Testis (tissue), 3 donors: ENCODE data around the gene TMEM242. TPM values are rescaled to one million over a fixed set of nuclear protein-coding genes. Genes with fewer than 3 reads are reported as not detected.

Experiments used
- DNase-seq: peaks from one replicate; pipeline ENCODE4 v3.0.0-alpha.2; 2019
- H3K27ac ChIP-seq, 2 donors: fragments of 200-600 bp; sonication (generic); one replicate each; pipeline ENCODE4 v1.5.1; 2019
- H3K27me3 ChIP-seq: fragments of 200-600 bp; sonication (generic); one replicate; pipeline ENCODE4 v1.5.1; 2019
- H3K36me3 ChIP-seq: fragments of 200-600 bp; sonication (generic); one replicate; pipeline ENCODE4 v1.5.1; 2017; ENCODE audit warnings: low read depth; ENCODE audit errors: missing control alignments
- H3K4me1 ChIP-seq: fragments of 200-600 bp; sonication (generic); one replicate; pipeline ENCODE4 v1.5.1; 2019
- H3K4me3 ChIP-seq, 2 donors: fragments of 200-600 bp; sonication (generic); one replicate each; pipeline ENCODE4 v1.5.1; 2017 to 2019
- H3K9me3 ChIP-seq: fragments of 200-600 bp; sonication (generic); one replicate; pipeline ENCODE4 v1.5.1; 2017
- CTCF ChIP-seq, 3 experiments: fragments of 450-650 bp in 2 of 3; fragments of 200-600 bp in 1 of 3; sonication (generic) in 1 of 3; IDR thresholded peaks; one replicate each; pipeline ENCODE4 v1.5.1; 2016 to 2019; ENCODE audit warnings: antibody characterized with exemption in 3 of 3, mild to moderate bottlenecking in 2 of 3, moderate library complexity in 1 of 3
- POLR2A ChIP-seq: fragments of 450-650 bp; IDR thresholded peaks from one replicate; pipeline ENCODE4 v1.6.1; 2017; ENCODE audit warnings: antibody characterized with exemption, mild to moderate bottlenecking, moderate library complexity
- WGBS, 2 donors: methylation state at CpG; one replicate each; pipeline ENCODE4 v1.1.5; 2018; 5-methylcytosine and 5-hydroxymethylcytosine counted together
- intact Hi-C: fragments of 100-400 bp; cut with DNase I; formaldehyde crosslinking; loops from one replicate; pipeline ENCODE4 v1.15.1; 2023; ENCODE audit warnings: low total_unique reads
- polyA plus RNA-seq: library from polyadenylated mRNA; stranded (reverse); fragments of 350-450 nt; fragmentation: Illumina TruSeq; extraction: RNeasy Lipid Tissue Mini Kit (QIAGEN cat#74804); gene quantifications from one replicate; pipeline ENCODE4 v1.2.3, GENCODE V29; 2014; ENCODE audit warnings: low read depth, low replicate concordance; ENCODE audit not compliant: insufficient read depth
- total RNA-seq, 2 donors: library from RNA; depleted of rRNA; stranded (reverse); fragments of >200 nt; gene quantifications; one replicate each; pipeline ENCODE4 v1.2.3, GENCODE V29; 2016

TMEM242 gene
- total and polyA plus RNA-seq, 3 donors from 2014 or later, result 8.9 to 11.9 (median 10.3) TPM

DNA sequence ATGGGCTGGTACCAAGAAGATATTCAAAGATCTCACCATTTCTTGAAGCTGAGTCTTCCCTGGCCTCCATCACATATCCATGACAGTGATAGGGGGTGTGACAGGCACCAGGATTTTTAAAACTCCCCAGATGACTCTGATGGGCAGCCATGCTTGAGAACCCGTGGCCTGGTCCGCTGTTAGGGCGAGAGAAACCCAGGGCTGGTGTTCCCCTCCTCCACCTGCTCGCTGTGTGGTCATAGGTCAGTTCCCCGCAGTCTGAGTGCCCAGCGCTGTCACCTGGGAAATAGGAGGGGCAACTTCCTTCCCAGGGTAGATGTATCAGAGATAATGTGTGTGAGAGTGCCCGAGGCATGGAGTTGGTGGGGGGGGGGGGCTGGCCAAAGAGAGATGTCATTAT, 50.9 kb downstream of the TMEM242 start:
- Histone ChIP-seq H3K4me1 (peaks cover 20% of the 10 kb centered on the region), H3K4me3 (no peak overlapping the region), H3K36me3 (no peaks in the 10 kb centered on the region), H3K9me3 (no peaks in the 10 kb centered on the region), H3K27me3 (no peaks in the 10 kb centered on the region), H3K27ac (peak overlapping the region; percentile 48 to 77)
- intact Hi-C loops, result loop anchor here (10.0 kb wide), 1 partner anchor 238 kb away; no protein-coding TSS in a partner anchor
- no peak for TF ChIP-seq POLR2A
- 84 to 85% methylated on average over 2 to 7 of the region's 7 CpGs for WGBS, 2 donors
- DNase-seq, result no peak

DNA sequence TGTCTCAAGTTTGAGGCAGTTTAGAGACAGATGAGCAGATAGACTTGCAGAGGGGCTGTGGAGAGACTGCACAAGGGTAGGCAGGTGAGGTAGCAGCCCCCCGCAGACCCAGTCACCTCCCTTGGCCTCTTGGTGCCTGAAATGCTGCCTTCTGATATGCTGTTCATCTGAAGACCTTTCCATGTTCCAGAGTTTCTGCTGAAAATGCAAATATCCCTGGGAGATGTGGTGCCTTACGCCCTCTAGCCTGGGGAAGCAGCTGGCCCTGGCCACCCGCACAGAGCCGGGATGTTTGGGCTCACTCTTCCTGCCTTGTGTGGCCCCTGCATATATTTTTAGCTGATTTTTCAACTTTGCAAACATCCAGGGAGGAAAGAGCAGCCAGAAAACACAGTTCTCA, 51.4 kb downstream of the TMEM242 start:
- Histone ChIP-seq H3K4me3 (no peak overlapping the region), H3K36me3 (no peaks in the 10 kb centered on the region), H3K27me3 (no peaks in the 10 kb centered on the region), H3K27ac (peak overlapping the region; percentile 48 to 77), H3K9me3 (no peaks in the 10 kb centered on the region), H3K4me1 (peaks cover 20% of the 10 kb centered on the region)
- 60 to 72% methylated on average over 4 of the region's 4 CpGs for WGBS, 2 donors
- no peak for TF ChIP-seq CTCF (IDR thresholded peaks at IDR 0.05)
- TF ChIP-seq POLR2A, result no peak
- intact Hi-C loops, result loop anchor here (10.0 kb wide), 1 partner anchor 237 kb away; no protein-coding TSS in a partner anchor
- no peak for DNase-seq

DNA sequence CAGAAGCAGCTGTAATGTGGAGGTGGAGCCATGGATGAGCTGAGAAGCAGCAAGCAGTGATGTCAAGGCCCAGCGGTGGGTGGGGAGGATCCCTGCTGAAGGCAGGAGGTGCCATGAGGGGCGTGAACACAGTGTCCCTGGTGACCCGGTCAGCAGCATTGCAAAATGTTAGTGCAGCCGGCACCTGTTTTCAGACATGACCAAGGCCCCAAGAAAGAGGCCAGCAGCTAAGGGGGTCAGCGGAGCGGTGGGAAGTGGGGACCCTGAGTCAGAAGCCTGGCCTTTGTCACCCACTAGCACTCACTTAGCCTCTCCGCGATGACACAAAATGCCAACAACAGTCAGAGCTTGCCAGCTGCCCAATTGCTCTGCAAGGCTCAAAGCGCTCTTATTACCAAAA, 51.9 kb downstream of the TMEM242 start:
- intact Hi-C loops, result loop anchor here (10.0 kb wide), 1 partner anchor 237 kb away; no protein-coding TSS in a partner anchor
- Histone ChIP-seq H3K4me3 (no peak overlapping the region), H3K27ac (peak overlapping the region in 1 of 2 donors; percentile 77), H3K27me3 (no peaks in the 10 kb centered on the region), H3K4me1 (peaks cover 20% of the 10 kb centered on the region), H3K36me3 (no peaks in the 10 kb centered on the region), H3K9me3 (no peaks in the 10 kb centered on the region)
- TF ChIP-seq POLR2A, result no peak
- no peak for TF ChIP-seq CTCF (IDR thresholded peaks at IDR 0.05)
- DNase-seq, result no peak
- 90 to 97% methylated on average over 9 of the region's 9 CpGs for WGBS, 2 donors

- no peak overlapping the region for H3K4me3 ChIP-seq
- no peaks in the 10 kb centered on the region for H3K27me3 ChIP-seq
- H3K9me3 ChIP-seq, result no peaks in the 10 kb centered on the region
- H3K4me1 ChIP-seq, result peaks cover 20% of the 10 kb centered on the region
- TF ChIP-seq CTCF (IDR thresholded peaks at IDR 0.05), result no peak
- no peak for TF ChIP-seq POLR2A
- DNase-seq, result no peak
- no peaks in the 10 kb centered on the region for H3K36me3 ChIP-seq
- WGBS, 2 donors, result 93 to 94% methylated on average over 2 of the region's 2 CpGs
- H3K27ac ChIP-seq, result no peak overlapping the region
- intact Hi-C loops, result loop anchor here (10.0 kb wide), 1 partner anchor 236 kb away; no protein-coding TSS in a partner anchor
Measured at GRCh38 chr6:157270916-157271315, 52.4 kb downstream of the TMEM242 start.

DNA sequence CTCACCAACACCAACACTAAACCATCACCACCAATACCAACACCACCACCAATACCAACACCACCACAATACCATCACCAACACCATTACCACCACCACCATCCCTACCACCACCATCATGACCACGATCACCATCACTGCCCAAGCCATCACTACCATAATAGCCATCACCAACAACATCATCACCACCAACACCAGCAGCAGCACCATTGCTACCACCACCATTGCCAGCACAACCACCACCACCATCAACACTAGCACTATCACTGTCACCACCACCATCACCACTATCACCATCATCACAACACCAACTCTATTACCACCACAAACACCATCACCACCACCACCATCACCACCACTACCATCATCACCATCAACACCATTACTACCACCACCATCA, 53.0 kb downstream of the TMEM242 start:
- 95 to 100% methylated on average over 1 of the region's 1 CpG for WGBS, 2 donors
- H3K27ac ChIP-seq, result no peak overlapping the region
- intact Hi-C loops, result loop anchor here (10.0 kb wide), 1 partner anchor 236 kb away; no protein-coding TSS in a partner anchor
- TF ChIP-seq POLR2A, result no peak
- TF ChIP-seq CTCF (IDR thresholded peaks at IDR 0.05), result no peak
- no peak overlapping the region for H3K4me3 ChIP-seq
- no peaks in the 10 kb centered on the region for H3K36me3 ChIP-seq
- H3K9me3 ChIP-seq, result no peaks in the 10 kb centered on the region
- H3K27me3 ChIP-seq, result no peaks in the 10 kb centered on the region
- no peak for DNase-seq
- peaks cover 20% of the 10 kb centered on the region for H3K4me1 ChIP-seq
